Islet precursor cell (in vitro differentiated cells): Measurements from ENCODE around the gene ZNFX1.
"Not testable (repeated sequence)": the region's sequence is repeated elsewhere in the genome, so short reads cannot be mapped to it uniquely, and the experiment has no call there.

Experiments used
- DNase-seq: peaks from one replicate; pipeline ENCODE4 v3.0.0-alpha.2; 2018

ZNFX1 gene

GRCh38 chr20:49203746-49204145 lies 74.1 kb downstream of the ZNFX1 start:
- no peak for DNase-seq

- DNase-seq: no peak
These were observed 74.8 kb downstream of the ZNFX1 start for GRCh38 chr20:49203011-49203410.

- DNase-seq: no peak
These were observed 78.0 kb downstream of the ZNFX1 start for GRCh38 chr20:49199729-49200293.

GRCh38 chr20:49192944-49193518 lies 84.8 kb downstream of the ZNFX1 start:
- DNase-seq: not testable (repeated sequence)
